ENCODE data around the gene PSTPIP1.

- TF ChIP-seq CTCF (conservative IDR thresholded peaks at IDR 0.05; ENCODE audit: low read length) (no peak), EZH2phosphoT487 (IDR thresholded peaks at IDR 0.05; ENCODE audit: borderline replicate concordance, low read depth, low read length) (no peak)
These were observed 32.5 kb upstream of the PSTPIP1 start for GRCh38 chr15:76962337-76963013.

Measured in OCI-LY7 (cell line).